A549 (cell line): ENCODE results near the gene TCF4. TPM values are rescaled to one million over a fixed set of nuclear protein-coding genes. Genes with fewer than 3 reads are reported as not detected.

Experiments used
- ATAC-seq, 2 experiments: fragments of 200-7000 bp in 1 of 2; fragments of >200 bp in 1 of 2; cut with Nextera tagmentation in 1 of 2; cut with Tn5 transposase in 1 of 2; 3 replicates each; pipeline versions ENCODE4 v1.8.0 to v1.9.1; 2018 to 2020; ENCODE audit warnings: mild to moderate bottlenecking in 1 of 2, moderate library complexity in 1 of 2
- CTCF ChIA-PET: fragments of 300-600 bp; sonication (Branson Sonifier 250); formaldehyde crosslinking; extraction: SDS; loops from one replicate; lab custom pipeline; 2021; ENCODE audit warnings: antibody characterized with exemption, inconsistent platforms; lab: Yijun Ruan, JAX
- POLR2A ChIA-PET: fragments of 350-600 bp; formaldehyde crosslinking; extraction: SDS; loops from one replicate; lab custom pipeline; 2021; ENCODE audit warnings: antibody characterized with exemption, inconsistent platforms; lab: Yijun Ruan, JAX
- DNase-seq, 2 experiments: peaks; one replicate each; pipeline versions ENCODE4 v3.0.0 to v3.0.0-alpha.2; 2011 to 2016; ENCODE audit warnings: low read depth in 1 of 2, low spot score in 1 of 2
- FAIRE-seq: peaks from 2 replicates; lab custom pipeline; 2011; peaks lifted over from hg19 to GRCh38; lab: Jason Lieb, UNC
- H3K27ac ChIP-seq, 2 experiments: fragments of >200 bp; sonication (Bioruptor Twin); formaldehyde crosslinking; 3 replicates each; pipeline ENCODE4 v1.5.1; 2016 to 2017
- H3K4me1 ChIP-seq: fragments of >200 bp; sonication (Bioruptor Twin); formaldehyde crosslinking; 3 replicates; pipeline ENCODE4 v1.6.1; 2016
- H3K4me2 ChIP-seq: fragments of >200 bp; sonication (Bioruptor Twin); formaldehyde crosslinking; 3 replicates; pipeline ENCODE4 v1.6.1; 2016
- H3K4me3 ChIP-seq: fragments of >200 bp; sonication (Bioruptor Twin); formaldehyde crosslinking; 3 replicates; pipeline ENCODE4 v1.5.1; 2016
- H3K9me3 ChIP-seq: fragments of >200 bp; sonication (Bioruptor Twin); formaldehyde crosslinking; 3 replicates; pipeline ENCODE4 v1.6.1; 2016
- ATOH8 ChIP-seq: fragments of 250-450 bp; sonication (Bioruptor Pico); IDR thresholded peaks from 2 replicates; pipeline ENCODE4 v1.5.0; 2020; ENCODE audit warnings: low read depth, mild to moderate bottlenecking, moderate library complexity
- BCL3 ChIP-seq: fragments of >200 bp; sonication (Bioruptor Twin); formaldehyde crosslinking; IDR thresholded peaks from 3 replicates; pipeline ENCODE4 v1.6.1; 2016
- BHLHE40 ChIP-seq: IDR thresholded peaks from 2 replicates; pipeline ENCODE4 v1.6.1; 2012; ENCODE audit warnings: low read depth, low read length, inconsistent platforms
- CBX2 ChIP-seq: fragments of 200-600 bp; sonication (generic); IDR thresholded peaks from 2 replicates; pipeline ENCODE4 v1.6.1; 2016; ENCODE audit warnings: low read depth, mild to moderate bottlenecking, borderline replicate concordance
- CBX8 ChIP-seq: fragments of 200-600 bp; sonication (generic); IDR thresholded peaks from 2 replicates; pipeline ENCODE4 v1.6.1; 2016
- CHD2 ChIP-seq: fragments of 150-350 bp; IDR thresholded peaks from 2 replicates; pipeline ENCODE4 v1.6.1; 2014; ENCODE audit warnings: low read length; ENCODE audit not compliant: partially characterized antibody
- CTCF ChIP-seq: fragments of >200 bp; sonication (Bioruptor Twin); formaldehyde crosslinking; IDR thresholded peaks from 3 replicates; pipeline ENCODE4 v1.5.1; 2016
- E2F6 ChIP-seq: IDR thresholded peaks from 2 replicates; pipeline ENCODE4 v1.6.1; 2012; ENCODE audit warnings: low read depth, borderline replicate concordance
- EHF ChIP-seq: fragments of 250-450 bp; sonication (Bioruptor Pico); IDR thresholded peaks from 2 replicates; pipeline ENCODE4 v1.5.0; 2020; ENCODE audit warnings: mild to moderate bottlenecking
- ESRRA ChIP-seq: fragments of 150-350 bp; IDR thresholded peaks from 2 replicates; pipeline ENCODE4 v1.6.1; 2014; ENCODE audit warnings: mild to moderate bottlenecking, low read length, borderline replicate concordance
- FOSB ChIP-seq: fragments of 250-450 bp; sonication (Bioruptor Pico); IDR thresholded peaks from 2 replicates; pipeline ENCODE4 v1.5.0; 2020; ENCODE audit warnings: mild to moderate bottlenecking, moderate library complexity
- HDAC2 ChIP-seq: fragments of 200-600 bp; sonication (generic); IDR thresholded peaks from 2 replicates; pipeline ENCODE4 v1.6.1; 2016
- HES2 ChIP-seq: fragments of >200 bp; sonication (Bioruptor Twin); formaldehyde crosslinking; IDR thresholded peaks from 2 replicates; pipeline ENCODE4 v1.6.1; 2016
- HEYL ChIP-seq: fragments of 250-450 bp; sonication (Bioruptor Pico); IDR thresholded peaks from 2 replicates; pipeline ENCODE4 v1.8.0; 2021; ENCODE audit warnings: mild to moderate bottlenecking, moderate library complexity
- HOXB5 ChIP-seq: fragments of 250-450 bp; sonication (Bioruptor Pico); IDR thresholded peaks from 2 replicates; pipeline ENCODE4 v1.5.0; 2020; ENCODE audit warnings: mild to moderate bottlenecking, moderate library complexity
- JUN ChIP-seq, 2 experiments: fragments of >200 bp; sonication (Bioruptor Twin); formaldehyde crosslinking; IDR thresholded peaks; 2 replicates in 1 of 2; 3 replicates in 1 of 2; pipeline ENCODE4 v1.6.1; 2016 to 2017
- JUNB ChIP-seq: fragments of >200 bp; sonication (Bioruptor Twin); formaldehyde crosslinking; IDR thresholded peaks from 2 replicates; pipeline ENCODE4 v1.6.1; 2016
- MAX ChIP-seq: IDR thresholded peaks from 2 replicates; pipeline ENCODE4 v1.6.1; 2012
- NFE2L2 ChIP-seq: fragments of 150-350 bp; conservative IDR thresholded peaks from 2 replicates; pipeline ENCODE4 v1.6.1; 2014; ENCODE audit warnings: low read length
- NR3C1 ChIP-seq: fragments of >200 bp; sonication (Bioruptor Twin); formaldehyde crosslinking; IDR thresholded peaks from 3 replicates; pipeline ENCODE4 v1.6.1; 2017
- PBX3 ChIP-seq: IDR thresholded peaks from 2 replicates; pipeline ENCODE4 v1.6.1; 2012
- POLR2A ChIP-seq: IDR thresholded peaks from 2 replicates; pipeline ENCODE4 v1.6.1; 2012; ENCODE audit warnings: mild to moderate bottlenecking, low read length
- RAD21 ChIP-seq, 2 experiments: fragments of >200 bp in 1 of 2; sonication (Bioruptor Twin) in 1 of 2; formaldehyde crosslinking in 1 of 2; IDR thresholded peaks in 1 of 2; conservative IDR thresholded peaks in 1 of 2; 2 replicates in 1 of 2; 3 replicates in 1 of 2; pipeline ENCODE4 v1.6.1; 2012 to 2018; ENCODE audit warnings: inconsistent platforms in 1 of 2
- RFX5 ChIP-seq: fragments of 450-650 bp; IDR thresholded peaks from 2 replicates; pipeline ENCODE4 v1.7.1; 2014; ENCODE audit warnings: antibody characterized with exemption, mild to moderate bottlenecking, moderate library complexity
- RNF2 ChIP-seq: fragments of 200-600 bp; sonication (generic); IDR thresholded peaks from 2 replicates; pipeline ENCODE4 v1.6.1; 2016; ENCODE audit warnings: low read depth, mild to moderate bottlenecking, antibody characterized with exemption, moderate library complexity, borderline replicate concordance
- SREBF2 ChIP-seq: fragments of 450-650 bp; IDR thresholded peaks from 2 replicates; pipeline ENCODE4 v1.6.1; 2014; ENCODE audit warnings: mild to moderate bottlenecking, moderate library complexity
- ZSCAN20 ChIP-seq: fragments of 250-450 bp; sonication (Bioruptor Pico); IDR thresholded peaks from 2 replicates; pipeline ENCODE4 v1.8.0; 2022; ENCODE audit warnings: mild to moderate bottlenecking, moderate library complexity
- WGBS: methylation state at CpG from one replicate; pipeline ENCODE4 v1.1.6; 2017; ENCODE audit errors: missing lambda C conversion rate; 5-methylcytosine and 5-hydroxymethylcytosine counted together
- polyA plus RNA-seq, 4 experiments: library from polyadenylated mRNA; depleted of rRNA in 3 of 4; stranded (reverse); fragments of >200 nt; fragmentation: RNase III in 1 of 4; extraction: RNeasy Plus Mini Kit Qiagen cat#74134 plus additional on column Dnase treatment in 1 of 4; gene quantifications; 2 replicates in 3 of 4; 3 replicates in 1 of 4; pipeline ENCODE4 v1.2.3, GENCODE V29; 2011 to 2017

The TCF4 gene
- polyA plus RNA-seq, 2 of the 4 experiments (the other 2 are of a cell fraction): 3.0 to 4.0 TPM

GRCh38 chr18:55349685-55350084 lies 238.3 kb downstream of the TCF4 start:
- no peak for ATAC-seq
- H3K4me1 ChIP-seq: 0 out of 3 replicates have a peak, but pooled peaks cover 7% of the 10 kb centered on the region
- POLR2A ChIA-PET: no interaction called here
- FAIRE-seq: no peak
- TF ChIP-seq RNF2 (no peak), CBX2 (no peak), NFE2L2 (no peak), ATOH8 (no peak), CTCF (no peak), FOSB (CRISPR knock-in tag) (no peak), JUN (IDR thresholded peaks at IDR 0.05) (no peak), SREBF2 (no peak), BCL3 (no peak), E2F6 (no peak), CHD2 (no peak), POLR2A (no peak), BHLHE40 (no peak), ESRRA (no peak), RFX5 (no peak), HOXB5 (CRISPR knock-in tag) (no peak), MAX (no peak)
- 81% methylated on average over 1 of the region's 1 CpG for WGBS
- no peak overlapping the region for H3K4me3 ChIP-seq
- H3K4me2 ChIP-seq: no peak overlapping the region
- H3K27ac ChIP-seq: no peak overlapping the region
- DNase-seq: no peak
- CTCF ChIA-PET: no interaction called here
- no peaks in the 10 kb centered on the region for H3K9me3 ChIP-seq

GRCh38 chr18:55346961-55347740 lies 240.8 kb downstream of the TCF4 start:
- DNase-seq: no peak
- TF ChIP-seq HEYL (CRISPR knock-in tag) (no peak), NR3C1 (no peak), HDAC2 (no peak), EHF (CRISPR knock-in tag) (no peak), BHLHE40 (no peak), ZSCAN20 (CRISPR knock-in tag) (no peak), CBX8 (no peak), HES2 (no peak), RAD21 (conservative IDR thresholded peaks at IDR 0.05 in 1 of 2, IDR thresholded peaks at IDR 0.05 in 1 of 2) (no peak), NFE2L2 (no peak), PBX3 (no peak), JUNB (no peak)
- TF ChIP-seq, all 56 proteins: peak for 0
- ChIA-PET POLR2A (no interaction called here), CTCF (no interaction called here)
- no peak overlapping the region for H3K4me2 ChIP-seq
- H3K4me3 ChIP-seq: no peak overlapping the region
- 0 out of 3 replicates have a peak, but pooled peaks cover 7% of the 10 kb centered on the region for H3K4me1 ChIP-seq
- FAIRE-seq (no peak), ATAC-seq (no peak)
- H3K27ac ChIP-seq: no peak overlapping the region
- 78% methylated on average over 16 of the region's 16 CpGs for WGBS
- H3K9me3 ChIP-seq: no peaks in the 10 kb centered on the region
